Stomach (tissue), 9 donors: Measurements from ENCODE around the gene TSKU. TPM values are rescaled to one million over a fixed set of nuclear protein-coding genes. Genes with fewer than 3 reads are reported as not detected.
A peak's percentile ranks its signal among the peaks of the same experiment; 100 is the strongest.

ENCODE experiments used
- DNase-seq, 2 donors: peaks; one replicate each; pipeline versions ENCODE4 v3.0.0 to v3.0.0-alpha.2; 2013 to 2019
- H3K27ac ChIP-seq, 5 donors: fragments of 200-600 bp in 4 of 5; sonication (generic) in 4 of 5; one replicate each; pipeline ENCODE4 v1.5.1; 2013 to 2019; ENCODE audit warnings: mild to moderate bottlenecking in 1 of 5, moderate library complexity in 1 of 5
- H3K27me3 ChIP-seq, 3 donors: fragments of 200-600 bp; sonication (generic); one replicate each; pipeline ENCODE4 v1.5.1; 2017 to 2019; ENCODE audit warnings: mixed run types in 1 of 3
- H3K36me3 ChIP-seq, 4 donors: fragments of 200-600 bp; sonication (generic); 1 replicate in 3 of 4; 2 replicates in 1 of 4; pipeline ENCODE4 v1.5.1; 2016 to 2019
- H3K4me1 ChIP-seq, 4 donors: fragments of 200-600 bp; sonication (generic); one replicate each; pipeline ENCODE4 v1.5.1; 2016 to 2019
- H3K4me3 ChIP-seq, 4 donors: fragments of 200-600 bp; sonication (generic) in 3 of 4; one replicate each; pipeline ENCODE4 v1.5.1; 2016 to 2019; ENCODE audit warnings: mild to moderate bottlenecking in 1 of 4
- H3K9me3 ChIP-seq, 4 donors: fragments of 200-600 bp; sonication (generic); one replicate each; pipeline ENCODE4 v1.5.1; 2016 to 2019
- EP300 ChIP-seq: sonication (generic); formaldehyde crosslinking; IDR thresholded peaks from one replicate; pipeline ENCODE4 v1.6.1; 2017; ENCODE audit warnings: antibody characterized with exemption
- POLR2A ChIP-seq, 4 donors: fragments of 450-650 bp; IDR thresholded peaks; one replicate each; pipeline ENCODE4 v1.6.1; 2016; ENCODE audit warnings: antibody characterized with exemption in 4 of 4, control low read depth in 2 of 4, mild to moderate bottlenecking in 1 of 4, moderate library complexity in 1 of 4
- POLR2AphosphoS5 ChIP-seq, 3 donors: sonication (generic); formaldehyde crosslinking; IDR thresholded peaks; one replicate each; pipeline ENCODE4 v1.6.1; 2016; ENCODE audit warnings: antibody characterized with exemption in 3 of 3
- WGBS, 5 donors: extraction: QIAGEN DNeasy Blood & Tissue Kit in 3 of 5; methylation state at CpG; one replicate each; pipeline versions ENCODE4 v1.1.5 to v1.1.7; 2013 to 2018; 5-methylcytosine and 5-hydroxymethylcytosine counted together
- intact Hi-C: fragments of 100-400 bp; cut with DNase I; formaldehyde crosslinking; loops from one replicate; pipeline ENCODE4 v1.15.1; 2023; ENCODE audit warnings: low total_unique reads
- polyA plus RNA-seq, 3 donors: library from polyadenylated mRNA; stranded (reverse); fragments of 200-250 nt; gene quantifications; one replicate each; pipeline ENCODE4 v1.2.3, GENCODE V29; 2013
- total RNA-seq, 5 donors: library from RNA; depleted of rRNA; stranded (reverse); fragments of >200 nt; gene quantifications; one replicate each; pipeline versions ENCODE4 v1.1.0 to v1.2.3, GENCODE V29; 2014 to 2016
- TF ChIP-seq, protein P1 (sequence below), 7 experiments: fragments of 450-650 bp in 4 of 7; fragments of 200-600 bp in 3 of 7; sonication (generic) in 3 of 7; IDR thresholded peaks; one replicate each; pipeline ENCODE4 v1.5.1; 2016 to 2019; ENCODE audit warnings: antibody characterized with exemption in 7 of 7, control low read depth in 2 of 7, mild to moderate bottlenecking in 1 of 7
- donor health status: healthy with polysubstance abuse.
- donor health status: Bipolar disorder and iron deficiency.
- donor health status: healthy.

Gene TSKU
- total and polyA plus RNA-seq, 8 donors, result 11.1 to 114 (median 19.7) TPM

DNA sequence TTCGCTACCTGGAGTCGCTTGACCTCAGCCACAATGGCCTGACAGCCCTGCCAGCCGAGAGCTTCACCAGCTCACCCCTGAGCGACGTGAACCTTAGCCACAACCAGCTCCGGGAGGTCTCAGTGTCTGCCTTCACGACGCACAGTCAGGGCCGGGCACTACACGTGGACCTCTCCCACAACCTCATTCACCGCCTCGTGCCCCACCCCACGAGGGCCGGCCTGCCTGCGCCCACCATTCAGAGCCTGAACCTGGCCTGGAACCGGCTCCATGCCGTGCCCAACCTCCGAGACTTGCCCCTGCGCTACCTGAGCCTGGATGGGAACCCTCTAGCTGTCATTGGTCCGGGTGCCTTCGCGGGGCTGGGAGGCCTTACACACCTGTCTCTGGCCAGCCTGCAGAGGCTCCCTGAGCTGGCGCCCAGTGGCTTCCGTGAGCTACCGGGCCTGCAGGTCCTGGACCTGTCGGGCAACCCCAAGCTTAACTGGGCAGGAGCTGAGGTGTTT, 12.8 kb downstream of the TSKU start:
- no peak overlapping the region for H3K4me3 ChIP-seq
- H3K27ac ChIP-seq, result no peak overlapping the region
- H3K27me3 ChIP-seq, result no peaks in the 10 kb centered on the region
- no peak for DNase-seq
- intact Hi-C loops, result loop anchor here (5.0 kb wide), 1 partner anchor 59 kb away; no protein-coding TSS in a partner anchor
- WGBS, 5 donors, result 89 to 96% (median 95%) methylated on average over 23 to 26 of the region's 26 CpGs
- H3K9me3 ChIP-seq, result no peaks in the 10 kb centered on the region
- H3K36me3 ChIP-seq, result peaks cover 4 to 28% (median 28%) of the 10 kb centered on the region in 4 donors
- H3K4me1 ChIP-seq, result peaks cover 19 to 71% (median 59%) of the 10 kb centered on the region in 4 donors
- TF ChIP-seq POLR2AphosphoS5 (IDR thresholded peaks at IDR 0.05), result no peak
- TF ChIP-seq, protein P1, sequence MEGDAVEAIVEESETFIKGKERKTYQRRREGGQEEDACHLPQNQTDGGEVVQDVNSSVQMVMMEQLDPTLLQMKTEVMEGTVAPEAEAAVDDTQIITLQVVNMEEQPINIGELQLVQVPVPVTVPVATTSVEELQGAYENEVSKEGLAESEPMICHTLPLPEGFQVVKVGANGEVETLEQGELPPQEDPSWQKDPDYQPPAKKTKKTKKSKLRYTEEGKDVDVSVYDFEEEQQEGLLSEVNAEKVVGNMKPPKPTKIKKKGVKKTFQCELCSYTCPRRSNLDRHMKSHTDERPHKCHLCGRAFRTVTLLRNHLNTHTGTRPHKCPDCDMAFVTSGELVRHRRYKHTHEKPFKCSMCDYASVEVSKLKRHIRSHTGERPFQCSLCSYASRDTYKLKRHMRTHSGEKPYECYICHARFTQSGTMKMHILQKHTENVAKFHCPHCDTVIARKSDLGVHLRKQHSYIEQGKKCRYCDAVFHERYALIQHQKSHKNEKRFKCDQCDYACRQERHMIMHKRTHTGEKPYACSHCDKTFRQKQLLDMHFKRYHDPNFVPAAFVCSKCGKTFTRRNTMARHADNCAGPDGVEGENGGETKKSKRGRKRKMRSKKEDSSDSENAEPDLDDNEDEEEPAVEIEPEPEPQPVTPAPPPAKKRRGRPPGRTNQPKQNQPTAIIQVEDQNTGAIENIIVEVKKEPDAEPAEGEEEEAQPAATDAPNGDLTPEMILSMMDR (IDR thresholded peaks at IDR 0.05), result no peak
- TF ChIP-seq POLR2A (IDR thresholded peaks at IDR 0.05), result no peak

DNA sequence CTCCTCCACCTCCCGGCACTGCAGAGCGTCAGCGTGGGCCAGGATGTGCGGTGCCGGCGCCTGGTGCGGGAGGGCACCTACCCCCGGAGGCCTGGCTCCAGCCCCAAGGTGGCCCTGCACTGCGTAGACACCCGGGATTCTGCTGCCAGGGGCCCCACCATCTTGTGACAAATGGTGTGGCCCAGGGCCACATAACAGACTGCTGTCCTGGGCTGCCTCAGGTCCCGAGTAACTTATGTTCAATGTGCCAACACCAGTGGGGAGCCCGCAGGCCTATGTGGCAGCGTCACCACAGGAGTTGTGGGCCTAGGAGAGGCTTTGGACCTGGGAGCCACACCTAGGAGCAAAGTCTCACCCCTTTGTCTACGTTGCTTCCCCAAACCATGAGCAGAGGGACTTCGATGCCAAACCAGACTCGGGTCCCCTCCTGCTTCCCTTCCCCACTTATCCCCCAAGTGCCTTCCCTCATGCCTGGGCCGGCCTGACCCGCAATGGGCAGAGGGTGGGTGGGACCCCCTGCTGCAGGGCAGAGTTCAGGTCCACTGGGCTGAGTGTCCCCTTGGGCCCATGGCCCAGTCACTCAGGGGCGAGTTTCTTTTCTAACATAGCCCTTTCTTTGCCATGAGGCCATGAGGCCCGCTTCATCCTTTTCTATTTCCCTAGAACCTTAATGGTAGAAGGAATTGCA, 13.5 kb downstream of the TSKU start:
- H3K4me1 ChIP-seq, result peaks cover 26 to 71% (median 61%) of the 10 kb centered on the region in 4 donors
- TF ChIP-seq POLR2AphosphoS5 (IDR thresholded peaks at IDR 0.05) (no peak), EP300 (no peak)
- H3K9me3 ChIP-seq, result no peaks in the 10 kb centered on the region
- DNase-seq, result no peak
- intact Hi-C loops, result loop anchor here (5.0 kb wide), 1 partner anchor 59 kb away; no protein-coding TSS in a partner anchor
- no peak overlapping the region for H3K4me3 ChIP-seq
- 78 to 86% (median 83%) methylated on average over 7 to 20 of the region's 20 CpGs for WGBS, 5 donors
- peak overlapping the region in 2 of 5 donors; percentile 7 to 13 for H3K27ac ChIP-seq
- peaks cover 4 to 28% (median 28%) of the 10 kb centered on the region in 4 donors for H3K36me3 ChIP-seq
- peaks cover 0 to 3% (median 0%) of the 10 kb centered on the region in 3 donors for H3K27me3 ChIP-seq

DNA sequence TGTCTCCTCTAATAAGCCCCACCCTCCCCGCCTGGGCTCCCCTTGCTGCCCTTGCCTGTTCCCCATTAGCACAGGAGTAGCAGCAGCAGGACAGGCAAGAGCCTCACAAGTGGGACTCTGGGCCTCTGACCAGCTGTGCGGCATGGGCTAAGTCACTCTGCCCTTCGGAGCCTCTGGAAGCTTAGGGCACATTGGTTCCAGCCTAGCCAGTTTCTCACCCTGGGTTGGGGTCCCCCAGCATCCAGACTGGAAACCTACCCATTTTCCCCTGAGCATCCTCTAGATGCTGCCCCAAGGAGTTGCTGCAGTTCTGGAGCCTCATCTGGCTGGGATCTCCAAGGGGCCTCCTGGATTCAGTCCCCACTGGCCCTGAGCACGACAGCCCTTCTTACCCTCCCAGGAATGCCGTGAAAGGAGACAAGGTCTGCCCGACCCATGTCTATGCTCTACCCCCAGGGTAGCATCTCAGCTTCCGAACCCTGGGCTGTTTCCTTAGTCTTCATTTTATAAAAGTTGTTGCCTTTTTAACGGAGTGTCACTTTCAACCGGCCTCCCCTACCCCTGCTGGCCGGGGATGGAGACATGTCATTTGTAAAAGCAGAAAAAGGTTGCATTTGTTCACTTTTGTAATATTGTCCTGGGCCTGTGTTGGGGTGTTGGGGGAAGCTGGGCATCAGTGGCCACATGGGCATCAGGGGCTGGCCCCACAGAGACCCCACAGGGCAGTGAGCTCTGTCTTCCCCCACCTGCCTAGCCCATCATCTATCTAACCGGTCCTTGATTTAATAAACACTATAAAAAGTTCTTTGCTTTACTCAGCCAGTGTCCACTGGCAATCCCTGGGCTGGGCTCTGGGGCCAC, 14.4 kb downstream of the TSKU start:
- WGBS, 5 donors, result 95 to 98% (median 96%) methylated on average over 8 to 11 of the region's 11 CpGs
- peaks cover 4 to 28% (median 28%) of the 10 kb centered on the region in 4 donors for H3K36me3 ChIP-seq
- H3K27me3 ChIP-seq, result peaks cover 0 to 3% (median 0%) of the 10 kb centered on the region in 3 donors
- peak overlapping the region in 3 of 5 donors; percentile 7 to 58 (median 11) for H3K27ac ChIP-seq
- intact Hi-C loops, result loop anchor here (5.0 kb wide), 1 partner anchor 60 kb away; no protein-coding TSS in a partner anchor
- H3K9me3 ChIP-seq, result no peaks in the 10 kb centered on the region
- TF ChIP-seq EP300, result no peak
- no peak for TF ChIP-seq POLR2A (IDR thresholded peaks at IDR 0.05)
- TF ChIP-seq POLR2AphosphoS5 (IDR thresholded peaks at IDR 0.05), result no peak
- TF ChIP-seq, protein P1 (IDR thresholded peaks at IDR 0.05), result no peak
- H3K4me3 ChIP-seq, result no peak overlapping the region
- DNase-seq, result no peak
- peaks cover 27 to 74% (median 63%) of the 10 kb centered on the region in 4 donors for H3K4me1 ChIP-seq

DNA sequence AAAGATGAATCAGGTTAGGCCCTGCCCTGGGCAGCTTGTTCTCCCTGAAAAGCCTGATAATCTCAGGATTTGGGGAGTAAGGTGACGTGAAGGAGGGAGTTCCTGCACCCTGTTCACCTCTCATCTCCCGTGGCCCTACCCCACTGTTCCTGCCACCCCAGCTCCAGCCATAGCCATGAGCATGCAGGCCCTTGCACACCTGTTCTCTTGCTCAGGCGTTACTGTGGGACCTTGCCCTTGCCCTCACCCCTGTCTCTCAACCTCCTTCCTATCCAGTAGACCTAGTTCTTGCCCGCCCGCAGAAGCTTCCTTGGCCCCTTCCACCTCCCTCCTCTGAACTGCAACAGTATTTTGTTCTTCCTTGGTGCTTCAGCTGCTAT, 15.0 kb downstream of the TSKU start:
- no peaks in the 10 kb centered on the region for H3K9me3 ChIP-seq
- H3K4me3 ChIP-seq, result no peak overlapping the region
- peak overlapping the region in 3 of 5 donors; percentile 56 to 62 (median 58) for H3K27ac ChIP-seq
- no peak for TF ChIP-seq EP300
- TF ChIP-seq POLR2AphosphoS5 (IDR thresholded peaks at IDR 0.05), result no peak
- TF ChIP-seq, protein P1 (IDR thresholded peaks at IDR 0.05), result no peak
- TF ChIP-seq POLR2A (IDR thresholded peaks at IDR 0.05), result no peak
- peaks cover 34 to 74% (median 61%) of the 10 kb centered on the region in 4 donors for H3K4me1 ChIP-seq
- intact Hi-C loops, result loop anchor here (5.0 kb wide), 1 partner anchor 61 kb away; no protein-coding TSS in a partner anchor
- 83 to 95% (median 91%) methylated on average over 5 of the region's 5 CpGs for WGBS, 5 donors
- no peak for DNase-seq
- peaks cover 4 to 28% (median 28%) of the 10 kb centered on the region in 4 donors for H3K36me3 ChIP-seq
- peaks cover 0 to 3% (median 0%) of the 10 kb centered on the region in 3 donors for H3K27me3 ChIP-seq
